DOHH2 (cell line): ENCODE results near the gene NME7.

Source experiments
- H3F3A ChIP-seq: fragments of 200-600 bp; sonication (generic), shearing (Covaris generic); 2 replicates; pipeline ENCODE4 v1.6.0; 2016; ENCODE audit warnings: antibody characterized with exemption, mild to moderate bottlenecking; ENCODE audit not compliant: control insufficient read depth, insufficient read depth
- H3K27ac ChIP-seq: fragments of 200-600 bp; sonication (generic); 2 replicates; pipeline ENCODE4 v1.5.1; 2014; ENCODE audit warnings: low read depth, mild to moderate bottlenecking, low read length, moderate library complexity
- H3K27me3 ChIP-seq: fragments of 200-600 bp; sonication (generic); 2 replicates; pipeline ENCODE4 v1.6.1; 2014; ENCODE audit warnings: mild to moderate bottlenecking, low read length, mixed read lengths; ENCODE audit not compliant: control insufficient read depth
- H3K36me3 ChIP-seq: fragments of 200-600 bp; sonication (generic); 2 replicates; pipeline ENCODE4 v1.6.1; 2014; ENCODE audit warnings: mild to moderate bottlenecking, low read length, moderate library complexity, mixed read lengths; ENCODE audit not compliant: control insufficient read depth
- H3K4me1 ChIP-seq: fragments of 200-600 bp; sonication (generic); 2 replicates; pipeline ENCODE4 v1.6.1; 2014; ENCODE audit warnings: mild to moderate bottlenecking, low read length, mixed read lengths; ENCODE audit not compliant: control insufficient read depth
- H3K4me2 ChIP-seq: fragments of 200-600 bp; sonication (generic); 2 replicates; pipeline ENCODE4 v1.6.0; 2014; ENCODE audit warnings: mild to moderate bottlenecking, low read length, moderate library complexity
- H3K4me3 ChIP-seq: fragments of 200-600 bp; sonication (generic); 2 replicates; pipeline ENCODE4 v1.5.1; 2014; ENCODE audit warnings: mild to moderate bottlenecking, low read length, mixed read lengths
- H3K79me2 ChIP-seq: fragments of 200-600 bp; sonication (generic); 2 replicates; pipeline ENCODE4 v1.6.1; 2014; ENCODE audit warnings: mild to moderate bottlenecking, low read length, mixed read lengths; ENCODE audit not compliant: control insufficient read depth
- H3K9me2 ChIP-seq: fragments of 200-600 bp; sonication (generic); replicated peaks from 2 replicates; pipeline ENCODE4 v1.6.1; 2014; ENCODE audit warnings: mild to moderate bottlenecking, low read length, mixed read lengths; ENCODE audit not compliant: control insufficient read depth
- H3K9me3 ChIP-seq: fragments of 200-600 bp; sonication (generic); 2 replicates; pipeline ENCODE4 v1.6.1; 2014; ENCODE audit warnings: antibody characterized with exemption, low read length, mixed read lengths; ENCODE audit not compliant: control insufficient read depth, insufficient read depth
- H4K20me1 ChIP-seq: fragments of 200-600 bp; sonication (generic); 2 replicates; pipeline ENCODE4 v1.6.0; 2014; ENCODE audit warnings: low read depth, mild to moderate bottlenecking, antibody characterized with exemption, low read length, moderate library complexity; ENCODE audit not compliant: control insufficient read depth, insufficient read depth
- EZH2phosphoT487 ChIP-seq: fragments of 200-600 bp; sonication (generic); IDR thresholded peaks from 2 replicates; pipeline ENCODE4 v1.6.1; 2017; ENCODE audit warnings: borderline replicate concordance, mild to moderate bottlenecking, antibody characterized with exemption, low read length, moderate library complexity, mixed read lengths
- TF ChIP-seq, protein P1 (sequence below): fragments of 200-600 bp; sonication (generic); IDR thresholded peaks from one replicate; pipeline ENCODE4 v1.5.1; 2014; ENCODE audit warnings: antibody characterized with exemption, mild to moderate bottlenecking, low read depth, low read length; ENCODE audit not compliant: poor library complexity, severe bottlenecking

The NME7 gene

DNA sequence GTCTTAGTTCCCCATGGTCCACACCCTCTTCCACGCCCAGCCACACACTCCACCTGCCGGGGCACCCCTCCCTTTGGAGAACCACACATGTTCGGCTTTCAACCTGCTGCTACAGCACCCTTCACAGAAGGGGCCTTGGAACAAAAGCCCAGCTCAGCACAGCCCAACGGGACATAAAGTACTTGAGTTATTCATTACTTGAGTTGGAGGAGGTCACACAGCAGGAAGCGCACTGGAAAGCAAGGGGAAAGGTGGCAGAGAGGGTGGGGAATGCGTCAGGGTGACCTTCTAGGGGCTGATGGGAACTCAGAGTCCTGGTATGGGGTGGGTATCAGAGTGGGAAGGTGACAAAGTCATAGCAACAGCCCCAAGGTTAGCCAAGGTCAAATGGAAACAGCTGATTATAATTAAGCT, 264.1 kb downstream of the NME7 start:
- no peak overlapping the region for H3K4me2 ChIP-seq
- peaks cover 9% of the 10 kb centered on the region for H3K4me1 ChIP-seq
- H3K27ac ChIP-seq, result no peak overlapping the region

DNA sequence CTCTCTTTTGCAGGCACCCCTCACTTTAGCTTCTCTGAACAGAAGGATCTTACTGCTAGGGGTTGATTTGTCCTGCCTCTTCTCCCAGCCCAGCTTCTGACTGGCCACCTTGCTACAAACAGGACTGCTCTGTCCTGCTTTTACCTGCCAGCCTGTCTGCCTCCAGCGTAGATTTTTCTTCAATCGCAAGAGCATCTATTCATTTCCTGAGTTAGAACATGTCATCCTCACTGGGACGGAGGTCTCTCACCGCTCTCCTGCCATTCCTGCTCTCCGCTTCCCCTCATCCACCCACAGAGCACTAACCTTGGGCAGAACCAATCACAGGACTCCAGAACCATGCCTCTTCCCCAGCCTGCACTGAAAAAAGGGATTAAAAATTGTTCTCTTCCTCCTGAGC, 264.6 kb downstream of the NME7 start:
- H3K27me3 ChIP-seq, result peaks cover 53% of the 10 kb centered on the region
- H3K9me2 ChIP-seq, result no peaks in the 10 kb centered on the region
- no peaks in the 10 kb centered on the region for H4K20me1 ChIP-seq
- TF ChIP-seq, protein P1, sequence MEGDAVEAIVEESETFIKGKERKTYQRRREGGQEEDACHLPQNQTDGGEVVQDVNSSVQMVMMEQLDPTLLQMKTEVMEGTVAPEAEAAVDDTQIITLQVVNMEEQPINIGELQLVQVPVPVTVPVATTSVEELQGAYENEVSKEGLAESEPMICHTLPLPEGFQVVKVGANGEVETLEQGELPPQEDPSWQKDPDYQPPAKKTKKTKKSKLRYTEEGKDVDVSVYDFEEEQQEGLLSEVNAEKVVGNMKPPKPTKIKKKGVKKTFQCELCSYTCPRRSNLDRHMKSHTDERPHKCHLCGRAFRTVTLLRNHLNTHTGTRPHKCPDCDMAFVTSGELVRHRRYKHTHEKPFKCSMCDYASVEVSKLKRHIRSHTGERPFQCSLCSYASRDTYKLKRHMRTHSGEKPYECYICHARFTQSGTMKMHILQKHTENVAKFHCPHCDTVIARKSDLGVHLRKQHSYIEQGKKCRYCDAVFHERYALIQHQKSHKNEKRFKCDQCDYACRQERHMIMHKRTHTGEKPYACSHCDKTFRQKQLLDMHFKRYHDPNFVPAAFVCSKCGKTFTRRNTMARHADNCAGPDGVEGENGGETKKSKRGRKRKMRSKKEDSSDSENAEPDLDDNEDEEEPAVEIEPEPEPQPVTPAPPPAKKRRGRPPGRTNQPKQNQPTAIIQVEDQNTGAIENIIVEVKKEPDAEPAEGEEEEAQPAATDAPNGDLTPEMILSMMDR, result no peak
- TF ChIP-seq EZH2phosphoT487, result no peak
- no peaks in the 10 kb centered on the region for H3K9me3 ChIP-seq
- no peak overlapping the region for H3K27ac ChIP-seq
- H3K79me2 ChIP-seq, result no peaks in the 10 kb centered on the region
- H3F3A ChIP-seq, result no peaks in the 10 kb centered on the region
- H3K4me1 ChIP-seq, result peaks cover 9% of the 10 kb centered on the region
- H3K4me3 ChIP-seq, result no peak overlapping the region
- no peak overlapping the region for H3K4me2 ChIP-seq
- H3K36me3 ChIP-seq, result no peaks in the 10 kb centered on the region

More for the DNA sequence above, 264.1 kb downstream of the NME7 start:
- Histone ChIP-seq H3K36me3 (no peaks in the 10 kb centered on the region), H3K9me3 (no peaks in the 10 kb centered on the region), H4K20me1 (no peaks in the 10 kb centered on the region), H3K9me2 (no peaks in the 10 kb centered on the region), H3K4me3 (no peak overlapping the region), H3K79me2 (no peaks in the 10 kb centered on the region), H3K27me3 (peaks cover 58% of the 10 kb centered on the region), H3F3A (no peaks in the 10 kb centered on the region)
- TF ChIP-seq, protein P1, result no peak
- no peak for TF ChIP-seq EZH2phosphoT487

DNA sequence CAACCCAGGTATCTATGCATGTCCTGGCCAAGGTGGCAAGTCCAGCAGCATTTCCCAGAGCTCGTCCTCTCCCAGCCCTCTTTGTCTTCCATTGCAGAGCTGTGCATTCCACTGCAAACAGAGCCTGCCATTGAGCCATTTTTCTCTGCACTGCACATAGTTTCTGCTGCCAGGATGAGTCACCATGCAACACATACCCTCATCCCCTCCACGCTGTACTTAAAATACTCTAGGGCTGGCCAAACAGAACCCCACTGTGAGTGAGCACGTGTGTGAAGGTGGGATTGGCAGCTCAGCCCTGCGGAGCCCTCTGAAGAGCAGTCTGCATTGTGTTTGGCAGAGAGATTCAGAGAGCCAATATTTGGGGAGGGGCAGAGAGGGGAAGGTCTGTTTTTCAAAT, 265.0 kb downstream of the NME7 start:
- Histone ChIP-seq H3K4me2 (no peak overlapping the region), H3K4me3 (no peak overlapping the region), H3K9me2 (no peaks in the 10 kb centered on the region), H3K27me3 (peaks cover 49% of the 10 kb centered on the region), H3K27ac (no peak overlapping the region), H3K79me2 (no peaks in the 10 kb centered on the region), H4K20me1 (no peaks in the 10 kb centered on the region), H3K4me1 (peaks cover 9% of the 10 kb centered on the region), H3K36me3 (no peaks in the 10 kb centered on the region), H3K9me3 (no peaks in the 10 kb centered on the region), H3F3A (no peaks in the 10 kb centered on the region)
- no peak for TF ChIP-seq EZH2phosphoT487
- TF ChIP-seq, protein P1, result no peak
